HepG2 (cell line): ENCODE results near the gene WDR54. TPM values are rescaled to one million over a fixed set of nuclear protein-coding genes. Genes with fewer than 3 reads are reported as not detected.

ENCODE experiments used
- AKAP8 ChIP-seq: sonication (generic); formaldehyde crosslinking; IDR thresholded peaks from 2 replicates; pipeline ENCODE4 v1.5.1; 2020; ENCODE audit warnings: mild to moderate bottlenecking, missing genetic modification reagents
- ASH2L ChIP-seq: fragments of 300-600, 200-600 bp; sonication (generic); IDR thresholded peaks from 2 replicates; pipeline ENCODE4 v1.7.0; 2017; ENCODE audit warnings: low read depth, mild to moderate bottlenecking, moderate library complexity, mixed read lengths, low read length; ENCODE audit not compliant: insufficient read length
- CBX5 ChIP-seq: sonication (generic); formaldehyde crosslinking; IDR thresholded peaks from 2 replicates; pipeline ENCODE4 v1.4.0; 2020; ENCODE audit warnings: missing genetic modification reagents, borderline replicate concordance
- DR1 ChIP-seq: sonication (generic); formaldehyde crosslinking; IDR thresholded peaks from 2 replicates; pipeline ENCODE4 v1.8.0; 2021; ENCODE audit warnings: mild to moderate bottlenecking, missing genetic modification reagents, inconsistent platforms
- FLYWCH1 ChIP-seq: sonication (generic); formaldehyde crosslinking; IDR thresholded peaks from 2 replicates; pipeline ENCODE4 v1.8.1; 2023; ENCODE audit warnings: mild to moderate bottlenecking, missing genetic modification reagents
- IKZF4 ChIP-seq: sonication (generic); formaldehyde crosslinking; IDR thresholded peaks from 2 replicates; pipeline ENCODE4 v1.5.1; 2020; ENCODE audit warnings: borderline replicate concordance, mild to moderate bottlenecking, low read depth, missing genetic modification reagents; ENCODE audit errors: not compliant biosample characterization
- JDP2 ChIP-seq: sonication (generic); formaldehyde crosslinking; IDR thresholded peaks from 2 replicates; pipeline ENCODE4 v1.8.1; 2022; ENCODE audit warnings: missing genetic modification reagents, borderline replicate concordance
- KDM3A ChIP-seq: IDR thresholded peaks from 2 replicates; pipeline ENCODE4 v1.6.1; 2018; ENCODE audit warnings: low read depth, missing compliant biosample characterization
- MTA1 ChIP-seq: sonication (generic); formaldehyde crosslinking; IDR thresholded peaks from 2 replicates; pipeline ENCODE4 v1.4.0; 2020; ENCODE audit warnings: missing genetic modification reagents, mild to moderate bottlenecking, borderline replicate concordance
- MXI1 ChIP-seq: IDR thresholded peaks from 3 replicates; pipeline ENCODE4 v1.6.1; 2012; ENCODE audit warnings: low read depth, low read length, inconsistent platforms, borderline replicate concordance
- NFIC ChIP-seq: IDR thresholded peaks from 2 replicates; pipeline ENCODE4 v1.6.1; 2012; ENCODE audit warnings: mild to moderate bottlenecking, low read length, inconsistent platforms
- RFX1 ChIP-seq: fragments of 450-650 bp; IDR thresholded peaks from 2 replicates; pipeline ENCODE4 v1.6.1; 2017
- SAFB2 ChIP-seq: sonication (generic); formaldehyde crosslinking; IDR thresholded peaks from 2 replicates; pipeline ENCODE4 v1.5.1; 2020; ENCODE audit warnings: missing genetic modification reagents, low read depth, mild to moderate bottlenecking, borderline replicate concordance
- SIN3A ChIP-seq: IDR thresholded peaks from 2 replicates; pipeline ENCODE4 v1.6.1; 2011; ENCODE audit warnings: low read depth, mild to moderate bottlenecking, control low read depth, low read length, borderline replicate concordance
- SIN3B ChIP-seq: fragments of 150-350 bp; IDR thresholded peaks from 2 replicates; pipeline ENCODE4 v1.6.1; 2014; ENCODE audit warnings: low read length
- YY1 ChIP-seq: IDR thresholded peaks from 2 replicates; pipeline ENCODE4 v1.6.1; 2011; ENCODE audit warnings: low read length, low read depth, moderate library complexity, mild to moderate bottlenecking; ENCODE audit not compliant: insufficient read depth, insufficient replicate concordance
- ZBTB37 ChIP-seq: sonication (generic); formaldehyde crosslinking; IDR thresholded peaks from 2 replicates; pipeline ENCODE4 v1.4.0; 2020; ENCODE audit warnings: mild to moderate bottlenecking, missing genetic modification reagents
- ZNF121 ChIP-seq: sonication (generic); formaldehyde crosslinking; IDR thresholded peaks from 2 replicates; pipeline ENCODE4 v1.5.0; 2020; ENCODE audit warnings: mild to moderate bottlenecking, missing genetic modification reagents
- ZNF136 ChIP-seq: sonication (generic); formaldehyde crosslinking; IDR thresholded peaks from 2 replicates; pipeline ENCODE4 v1.8.1; 2022; ENCODE audit warnings: low read depth, mild to moderate bottlenecking, moderate library complexity, missing genetic modification reagents
- ZNF263 ChIP-seq: sonication (generic); formaldehyde crosslinking; IDR thresholded peaks from 2 replicates; pipeline ENCODE4 v1.4.0; 2020; ENCODE audit warnings: missing genetic modification reagents
- ZNF484 ChIP-seq: sonication (generic); formaldehyde crosslinking; IDR thresholded peaks from 2 replicates; pipeline ENCODE4 v1.5.1; 2020; ENCODE audit warnings: mild to moderate bottlenecking, low read depth, missing genetic modification reagents, borderline replicate concordance
- ZNF496 ChIP-seq: sonication (generic); formaldehyde crosslinking; IDR thresholded peaks from 2 replicates; pipeline ENCODE4 v1.8.1; 2023; ENCODE audit warnings: mild to moderate bottlenecking, moderate library complexity, missing genetic modification reagents; ENCODE audit not compliant: insufficient replicate concordance
- ZNF549 ChIP-seq: sonication (generic); formaldehyde crosslinking; IDR thresholded peaks from 2 replicates; pipeline ENCODE4 v1.5.0; 2020; ENCODE audit warnings: missing genetic modification reagents
- ZNF577 ChIP-seq: sonication (generic); formaldehyde crosslinking; IDR thresholded peaks from 2 replicates; pipeline ENCODE4 v1.4.0; 2020; ENCODE audit warnings: mild to moderate bottlenecking, low read depth, missing genetic modification reagents, borderline replicate concordance
- ZNF761 ChIP-seq: sonication (generic); formaldehyde crosslinking; conservative IDR thresholded peaks from 2 replicates; pipeline ENCODE4 v1.4.0; 2020; ENCODE audit warnings: mild to moderate bottlenecking, missing genetic modification reagents
- ZNF781 ChIP-seq: sonication (generic); formaldehyde crosslinking; IDR thresholded peaks from 2 replicates; pipeline ENCODE4 v1.5.1; 2020; ENCODE audit warnings: borderline replicate concordance, mild to moderate bottlenecking, missing genetic modification reagents; ENCODE audit errors: not compliant biosample characterization
- polyA plus RNA-seq, 8 experiments: library from polyadenylated mRNA; depleted of rRNA in 3 of 8; stranded (reverse) in 7 of 8; unstranded in 1 of 8; fragments of >200 nt; fragmentation: Illumina TruSeq in 4 of 8; extraction: Trizol in 4 of 8; gene quantifications; 2 replicates each; pipeline versions ENCODE4 v1.2.1 to v1.2.3, GENCODE V29; 2011 to 2016; ENCODE audit warnings: low read depth in 4 of 8, missing spikeins in 1 of 8, mixed read lengths in 1 of 8; ENCODE audit not compliant: insufficient read depth in 1 of 8
- total RNA-seq, 5 experiments: library from RNA; depleted of rRNA; stranded (reverse); fragments of >200 nt; fragmentation: Illumina TruSeq; extraction: Trizol; gene quantifications; 2 replicates each; pipeline ENCODE4 v1.2.3, GENCODE V29; 2016; ENCODE audit warnings: low read depth in 1 of 5
- TF ChIP-seq, protein P1 (sequence below): sonication (generic); formaldehyde crosslinking; IDR thresholded peaks from 2 replicates; pipeline ENCODE4 v1.5.0; 2020; ENCODE audit warnings: mild to moderate bottlenecking, missing genetic modification reagents

WDR54 gene
- total and polyA plus RNA-seq, 2 of the 13 experiments (the other 11 are each of a cell fraction or from before 2014, with no cell fraction given): 2.0 to 17.3 TPM

- TF ChIP-seq ZNF136 (peak; percentile 97), NFIC (peak; percentile 69; the same call in 1 of the 2 replicates), ZNF484 (0 out of 2 replicates have a peak, but pooled peaks have one; percentile 76), ZNF263 (CRISPR knock-in tag) (no peak; the same call in 1 of the 2 replicates), SAFB2 (CRISPR knock-in tag) (peak; percentile 100), ZBTB37 (CRISPR knock-in tag) (no peak), JDP2 (no peak; the same call in 1 of the 2 replicates), ZNF496 (CRISPR knock-in tag) (no peak), SIN3A (peak; percentile 88), KDM3A (CRISPR knock-in tag) (no peak; the same call in 1 of the 2 replicates), ZNF761 (CRISPR knock-in tag) (peak; percentile 97), IKZF4 (CRISPR knock-in tag) (peak; percentile 90), ZNF781 (CRISPR knock-in tag) (peak; percentile 97), ZNF577 (CRISPR knock-in tag) (0 out of 2 replicates have a peak, but pooled peaks have one; percentile 77), ZNF549 (no peak), CBX5 (CRISPR knock-in tag) (peak; percentile 88), RFX1 (no peak), MTA1 (CRISPR knock-in tag) (peak; percentile 91), MXI1 (peak; percentile 87; the same call in 1 of the 3 replicates), SIN3B (peak; percentile 85), AKAP8 (CRISPR knock-in tag) (peak; percentile 100), ZNF121 (CRISPR knock-in tag) (peak; percentile 41), FLYWCH1 (CRISPR knock-in tag) (no peak), DR1 (peak; percentile 71; the same call in 1 of the 2 replicates), YY1 (peak; percentile 96), ASH2L (peak; percentile 99)
- TF ChIP-seq, protein P1, sequence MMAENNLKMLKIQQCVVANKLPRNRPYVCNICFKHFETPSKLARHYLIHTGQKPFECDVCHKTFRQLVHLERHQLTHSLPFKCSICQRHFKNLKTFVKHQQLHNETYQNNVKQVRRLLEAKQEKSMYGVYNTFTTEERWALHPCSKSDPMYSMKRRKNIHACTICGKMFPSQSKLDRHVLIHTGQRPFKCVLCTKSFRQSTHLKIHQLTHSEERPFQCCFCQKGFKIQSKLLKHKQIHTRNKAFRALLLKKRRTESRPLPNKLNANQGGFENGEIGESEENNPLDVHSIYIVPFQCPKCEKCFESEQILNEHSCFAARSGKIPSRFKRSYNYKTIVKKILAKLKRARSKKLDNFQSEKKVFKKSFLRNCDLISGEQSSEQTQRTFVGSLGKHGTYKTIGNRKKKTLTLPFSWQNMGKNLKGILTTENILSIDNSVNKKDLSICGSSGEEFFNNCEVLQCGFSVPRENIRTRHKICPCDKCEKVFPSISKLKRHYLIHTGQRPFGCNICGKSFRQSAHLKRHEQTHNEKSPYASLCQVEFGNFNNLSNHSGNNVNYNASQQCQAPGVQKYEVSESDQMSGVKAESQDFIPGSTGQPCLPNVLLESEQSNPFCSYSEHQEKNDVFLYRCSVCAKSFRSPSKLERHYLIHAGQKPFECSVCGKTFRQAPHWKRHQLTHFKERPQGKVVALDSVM (CRISPR knock-in tag): peak; percentile 77
These were observed 50.8 kb downstream of the WDR54 start, which contains the start of gene MRPL53 (continued) for GRCh38 chr2:74472086-74472944.
